Stimulated activated naive B cell treated with anti-CD40 and anti-IgM and Interleukin-4, amounts not matched to agents 10 μg/mL and 1 μg/mL and 100 μg/mL, for 72 hours (primary cell): ENCODE data around the gene KRTAP10-6.
"Not testable (repeated sequence)": the region's sequence is repeated elsewhere in the genome, so short reads cannot be mapped to it uniquely, and the experiment has no call there.

ENCODE experiments used
- ATAC-seq, 2 donors: fragments of 150-1000 bp; cut with Tn5 transposase; replicated peaks; 2 replicates each; pipeline ENCODE4 v1.10.0; 2021; ENCODE audit warnings: moderate library complexity in 1 of 2
- DNase-seq: peaks from one replicate; pipeline ENCODE4 v3.0.0; 2021
- H3K27ac Mint-ChIP-seq: one replicate; pipeline ENCODE4 v1.8.0; 2022; ENCODE audit warnings: mild to moderate bottlenecking, mixed read lengths
- H3K27me3 Mint-ChIP-seq, 2 donors: one replicate each; pipeline ENCODE4 v1.8.0; 2022; ENCODE audit warnings: mixed read lengths in 2 of 2
- H3K36me3 Mint-ChIP-seq, 2 donors: one replicate each; pipeline ENCODE4 v1.8.0; 2022; ENCODE audit warnings: mixed read lengths in 2 of 2, mild to moderate bottlenecking in 1 of 2
- H3K4me1 Mint-ChIP-seq, 2 donors: one replicate each; pipeline ENCODE4 v1.8.0; 2022; ENCODE audit warnings: mixed read lengths in 2 of 2, mild to moderate bottlenecking in 1 of 2
- H3K4me3 Mint-ChIP-seq, 2 donors: one replicate each; pipeline ENCODE4 v1.8.0; 2022; ENCODE audit warnings: mild to moderate bottlenecking in 2 of 2, mixed read lengths in 2 of 2, moderate library complexity in 1 of 2
- H3K9me3 Mint-ChIP-seq, 2 donors: one replicate each; pipeline ENCODE4 v1.8.0; 2022; ENCODE audit warnings: mixed read lengths in 2 of 2, mild to moderate bottlenecking in 1 of 2

Gene KRTAP10-6

DNA sequence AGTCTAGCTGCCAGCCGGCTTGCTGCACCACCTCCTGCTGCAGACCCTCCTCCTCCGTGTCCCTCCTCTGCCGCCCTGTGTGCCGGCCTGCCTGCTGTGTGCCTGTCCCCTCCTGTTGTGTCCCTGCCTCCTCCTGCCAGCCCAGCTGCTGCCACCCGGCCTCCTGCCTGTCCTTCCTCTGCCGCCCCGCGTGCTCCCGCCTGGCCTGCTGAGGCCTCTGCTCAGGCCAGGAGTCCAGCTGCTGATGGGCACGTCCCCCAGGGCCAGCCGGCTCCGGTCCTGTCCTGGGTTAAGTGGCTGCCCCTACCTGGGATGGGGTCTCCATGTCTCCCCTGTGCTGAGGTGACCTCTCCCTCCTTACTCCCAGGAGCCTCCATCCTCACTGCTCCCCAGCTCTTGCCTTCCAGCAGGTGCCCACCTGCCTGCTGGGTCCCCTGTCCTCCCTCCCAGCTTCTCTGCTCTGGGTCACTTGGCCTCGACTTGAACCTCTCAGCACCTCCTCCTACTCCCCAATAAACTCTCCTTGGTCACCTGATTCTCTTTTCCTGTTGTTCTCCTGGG is 20.4 kb upstream of the KRTAP10-6 start:
- Mint-ChIP-seq H3K4me3 (no peak overlapping the region), H3K4me1 (no peaks in the 10 kb centered on the region), H3K27me3 (peaks cover 26 to 27% of the 10 kb centered on the region in 2 donors), H3K9me3 (peaks cover 19 to 26% of the 10 kb centered on the region in 2 donors), H3K36me3 (peaks cover 3 to 8% of the 10 kb centered on the region in 2 donors), H3K27ac (no peak overlapping the region)
- DNase-seq, result no peak
- no peak for ATAC-seq

DNA sequence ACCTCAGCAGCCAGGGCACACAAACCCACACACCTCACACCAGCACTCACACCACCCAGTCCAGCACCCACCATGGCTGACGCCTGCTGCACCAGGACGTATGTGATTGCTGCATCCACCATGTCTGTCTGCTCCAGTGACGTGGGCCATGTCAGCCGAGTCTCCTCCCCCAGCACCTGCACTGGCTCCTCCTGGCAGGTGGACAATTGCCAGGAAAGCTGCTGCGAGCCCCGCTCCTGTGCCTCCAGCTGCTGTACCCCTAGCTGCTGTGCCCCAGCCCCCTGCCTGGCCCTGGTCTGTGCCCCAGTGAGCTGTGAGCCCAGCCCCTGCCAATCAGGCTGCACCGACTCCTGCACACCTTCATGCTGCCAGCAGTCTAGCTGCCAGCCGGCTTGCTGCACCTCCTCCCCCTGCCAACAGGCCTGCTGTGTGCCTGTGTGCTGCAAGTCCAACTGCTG is 19.8 kb upstream of the KRTAP10-6 start, which contains the start of gene KRTAP10-8:
Gene KRTAP10-8, plus strand, starts transcription at position 51 of the 458 bp plus-strand sequence. Its CDS starts 22 bp downstream, at position 73.
- H3K4me1 Mint-ChIP-seq, result no peaks in the 10 kb centered on the region
- peaks cover 19 to 26% of the 10 kb centered on the region in 2 donors for H3K9me3 Mint-ChIP-seq
- peaks cover 3 to 8% of the 10 kb centered on the region in 2 donors for H3K36me3 Mint-ChIP-seq
- ATAC-seq (no peak), DNase-seq (no peak)
- peaks cover 28 to 30% of the 10 kb centered on the region in 2 donors for H3K27me3 Mint-ChIP-seq
- H3K27ac Mint-ChIP-seq, result no peak within 1 kb of the TSS
- no peak within 1 kb of the TSS for H3K4me3 Mint-ChIP-seq

DNA sequence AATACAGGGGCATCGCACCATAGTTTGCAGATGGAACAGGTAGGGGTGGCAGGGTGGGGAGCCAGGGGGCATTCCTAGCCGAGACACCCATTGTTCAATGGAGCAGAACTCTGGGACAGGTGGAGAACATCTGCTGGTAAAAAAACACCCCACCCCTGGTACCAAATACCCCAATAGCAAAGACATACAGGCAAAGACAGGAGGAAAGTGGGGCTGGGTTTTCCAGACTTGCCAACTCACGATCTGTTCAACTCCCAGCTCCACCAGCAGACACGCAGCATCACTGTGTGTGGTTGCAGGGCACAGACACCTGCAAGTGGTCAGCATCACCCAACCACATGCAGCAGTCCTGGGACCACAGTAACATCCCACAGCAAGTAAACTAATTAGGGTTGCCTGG is 19.2 kb upstream of the KRTAP10-6 start:
- Mint-ChIP-seq H3K4me1 (no peaks in the 10 kb centered on the region), H3K9me3 (peaks cover 20 to 26% of the 10 kb centered on the region in 2 donors), H3K36me3 (peaks cover 3 to 8% of the 10 kb centered on the region in 2 donors), H3K4me3 (no peak overlapping the region), H3K27me3 (peaks cover 32% of the 10 kb centered on the region in 2 donors), H3K27ac (no peak overlapping the region)
- ATAC-seq (no peak), DNase-seq (no peak)

DNA sequence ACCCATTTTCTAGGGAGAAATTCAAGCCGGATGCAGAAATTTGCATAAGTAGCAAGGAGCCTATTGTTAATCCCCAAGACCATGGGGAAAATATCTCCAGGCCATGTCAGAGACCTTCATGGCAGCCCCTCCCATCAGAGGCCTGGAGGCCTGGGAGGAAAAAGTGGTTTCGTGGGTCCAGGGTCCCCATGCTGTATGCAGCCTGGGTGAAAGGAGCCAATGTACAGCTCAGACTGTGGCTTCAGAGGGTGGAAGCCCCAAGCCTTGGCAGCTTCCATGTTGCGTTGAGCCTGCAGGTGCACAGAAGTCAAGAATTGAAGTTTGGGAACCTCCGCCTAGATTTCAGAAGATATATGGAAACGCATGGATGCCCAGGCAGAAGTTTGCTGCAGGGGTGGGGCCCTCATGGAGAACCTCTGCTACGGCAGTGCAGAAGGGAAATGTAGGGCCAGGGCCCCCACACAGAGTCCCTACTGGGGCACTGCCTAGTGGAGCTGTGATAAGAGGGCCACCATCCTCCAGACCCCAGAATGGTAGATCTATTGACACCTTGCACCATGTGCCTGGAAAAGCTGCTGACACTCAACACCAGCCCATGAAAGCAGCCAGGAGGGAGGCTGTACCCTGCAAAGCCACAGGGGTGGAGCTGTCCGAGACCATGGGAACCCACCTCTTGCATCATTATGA is 18.0 kb upstream of the KRTAP10-6 start:
- H3K36me3 Mint-ChIP-seq, result not testable (repeated sequence)

DNA sequence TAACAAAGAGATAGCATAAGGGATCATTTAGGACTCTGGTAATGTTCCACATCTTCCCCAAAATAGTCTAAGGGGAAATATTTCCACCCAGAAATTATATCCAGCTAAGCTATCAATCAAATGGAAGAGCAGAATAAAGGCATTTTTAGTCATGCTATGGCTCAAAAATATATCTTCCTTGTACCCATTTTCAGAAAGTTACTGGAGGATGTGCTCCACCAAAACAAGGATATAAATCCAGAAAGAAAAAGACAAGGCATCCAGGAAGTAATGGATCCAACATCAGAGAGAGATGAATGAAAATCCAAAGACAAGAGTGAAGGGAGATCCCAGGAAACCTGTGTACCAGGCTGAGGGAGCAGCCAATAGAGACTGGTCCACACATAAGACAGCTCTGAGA is 16.9 kb upstream of the KRTAP10-6 start:
- H3K9me3 Mint-ChIP-seq, result peaks cover 22 to 26% of the 10 kb centered on the region in 2 donors
- no peak overlapping the region for H3K27ac Mint-ChIP-seq
- H3K4me1 Mint-ChIP-seq, result no peaks in the 10 kb centered on the region
- DNase-seq (no peak), ATAC-seq (no peak)
- peaks cover 36 to 44% of the 10 kb centered on the region in 2 donors for H3K27me3 Mint-ChIP-seq
- H3K4me3 Mint-ChIP-seq, result no peak overlapping the region
- H3K36me3 Mint-ChIP-seq, result peaks cover 3 to 8% of the 10 kb centered on the region in 2 donors

More for the DNA sequence above, 18.0 kb upstream of the KRTAP10-6 start:
- not testable (repeated sequence) for H3K4me1 Mint-ChIP-seq, H3K27ac Mint-ChIP-seq, DNase-seq, ATAC-seq, H3K4me3 Mint-ChIP-seq
- H3K9me3 Mint-ChIP-seq, result peaks cover 22 to 26% of the 10 kb centered on the region in 2 donors
- H3K27me3 Mint-ChIP-seq, result peaks cover 36 to 40% of the 10 kb centered on the region in 2 donors

DNA sequence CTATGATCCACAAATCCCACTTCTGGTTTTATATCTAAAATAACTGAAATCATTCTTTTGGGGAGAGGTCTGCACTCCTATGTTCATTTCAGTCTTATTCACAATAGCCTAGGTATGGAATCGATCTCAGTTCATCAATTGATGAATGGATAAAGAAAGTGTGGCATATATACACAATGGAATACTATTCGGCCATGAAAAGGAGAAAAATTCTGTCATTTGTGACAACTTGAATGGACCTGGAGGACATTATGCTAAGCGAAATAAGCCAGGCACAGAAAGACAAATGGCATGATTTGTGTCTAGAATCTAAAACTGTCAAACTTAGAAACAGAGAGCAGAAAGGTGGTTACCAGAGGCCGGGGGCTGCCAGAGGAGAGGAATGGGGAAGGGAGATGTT is 14.2 kb upstream of the KRTAP10-6 start:
- DNase-seq, result no peak
- Mint-ChIP-seq H3K4me1 (no peaks in the 10 kb centered on the region), H3K4me3 (no peak overlapping the region), H3K27me3 (peaks cover 33 to 53% of the 10 kb centered on the region in 2 donors), H3K27ac (no peak overlapping the region), H3K9me3 (peaks cover 20 to 22% of the 10 kb centered on the region in 2 donors), H3K36me3 (peaks cover 2 to 4% of the 10 kb centered on the region in 2 donors)
- ATAC-seq, result no peak

DNA sequence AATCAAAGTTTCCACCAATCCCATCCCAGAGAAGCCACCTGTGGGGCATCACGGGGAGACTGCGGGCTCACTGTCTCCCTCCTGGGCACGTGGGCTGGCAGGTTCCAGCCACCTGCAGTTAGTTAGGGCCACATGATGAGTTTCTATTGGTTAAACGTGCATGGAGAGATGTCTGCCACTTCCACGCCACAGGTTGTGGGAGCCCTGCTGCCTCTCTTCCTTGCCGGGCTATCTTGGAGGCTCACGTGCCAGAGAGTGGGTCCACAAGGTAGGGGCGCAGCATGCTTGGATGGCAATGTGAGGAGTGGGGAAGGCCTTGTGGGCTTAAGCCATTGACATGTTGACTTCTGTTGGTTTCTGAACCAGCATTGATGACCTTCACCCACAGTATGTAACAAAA is 11.6 kb upstream of the KRTAP10-6 start:
- Mint-ChIP-seq H3K9me3 (peaks cover 3 to 5% of the 10 kb centered on the region in 2 donors), H3K4me3 (no peak overlapping the region), H3K36me3 (no peaks in the 10 kb centered on the region), H3K27me3 (peaks cover 45 to 59% of the 10 kb centered on the region in 2 donors), H3K27ac (no peak overlapping the region), H3K4me1 (no peaks in the 10 kb centered on the region)
- DNase-seq (no peak), ATAC-seq (no peak)

DNA sequence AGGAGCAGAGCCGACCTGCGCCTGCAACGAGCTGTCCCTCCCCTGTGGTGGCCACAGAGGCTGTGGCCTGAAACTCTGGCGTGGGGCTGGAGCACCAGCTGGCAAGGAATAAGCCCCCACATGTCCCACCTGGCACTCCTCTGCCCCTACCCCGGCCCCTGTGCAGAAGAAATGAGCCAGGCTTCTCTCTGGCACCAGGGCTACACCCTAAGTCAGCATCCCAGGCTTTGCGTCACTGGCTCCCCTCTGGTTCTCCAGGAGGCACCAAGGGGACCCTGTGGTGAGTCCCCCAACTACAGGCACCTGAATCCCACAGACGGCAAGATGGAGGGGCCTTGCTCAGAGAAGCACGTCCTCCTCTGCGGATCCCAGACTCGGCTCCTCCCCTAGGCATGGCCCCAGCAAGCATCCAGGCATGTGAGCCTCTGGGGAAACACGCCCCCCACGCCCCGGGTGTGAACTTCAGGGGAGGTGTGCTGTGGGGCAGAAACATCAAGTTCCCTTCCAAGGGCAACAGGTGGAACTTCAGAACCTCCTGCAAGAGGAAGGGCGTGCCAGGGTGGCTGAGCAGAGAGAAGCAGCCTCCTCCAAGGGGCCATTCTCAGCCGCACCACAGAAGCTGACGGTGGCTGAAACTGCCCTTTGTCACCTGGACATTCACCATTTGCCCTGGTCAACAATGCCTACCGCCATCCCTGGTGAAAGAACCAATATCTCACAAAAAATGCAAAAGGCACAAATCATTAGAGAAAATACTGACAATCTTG is 11.0 kb upstream of the KRTAP10-6 start:
- Mint-ChIP-seq H3K27ac (no peak overlapping the region), H3K27me3 (peaks cover 49 to 61% of the 10 kb centered on the region in 2 donors), H3K36me3 (no peaks in the 10 kb centered on the region), H3K4me1 (no peaks in the 10 kb centered on the region), H3K4me3 (no peak overlapping the region), H3K9me3 (peaks cover 4 to 7% of the 10 kb centered on the region in 2 donors)
- DNase-seq (no peak), ATAC-seq (no peak)

DNA sequence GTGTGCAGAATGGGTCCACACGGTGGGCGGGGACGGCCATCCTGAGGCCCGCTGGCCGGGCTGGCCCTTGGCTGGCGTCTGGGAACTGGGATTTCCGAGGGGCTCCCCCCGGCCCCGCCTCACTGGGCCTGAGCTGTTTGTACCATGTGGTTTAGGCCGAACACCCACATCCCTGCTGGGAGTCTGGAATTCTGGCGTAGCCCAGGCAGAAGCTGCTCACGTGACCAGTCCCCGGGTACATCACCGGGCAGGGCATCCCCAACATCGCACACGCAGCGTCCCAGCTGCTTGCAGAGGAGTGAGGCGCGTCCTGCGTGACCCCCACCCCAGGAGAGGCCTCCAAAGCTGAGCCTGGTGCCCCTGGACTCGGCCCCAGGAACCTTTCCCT is 10.2 kb upstream of the KRTAP10-6 start:
- H3K36me3 Mint-ChIP-seq, result no peaks in the 10 kb centered on the region
- H3K27ac Mint-ChIP-seq, result no peak overlapping the region
- H3K4me3 Mint-ChIP-seq, result no peak overlapping the region
- H3K9me3 Mint-ChIP-seq, result peaks cover 6 to 7% of the 10 kb centered on the region in 2 donors
- H3K27me3 Mint-ChIP-seq, result peaks cover 47 to 67% of the 10 kb centered on the region in 2 donors
- ATAC-seq (no peak), DNase-seq (no peak)
- no peaks in the 10 kb centered on the region for H3K4me1 Mint-ChIP-seq

DNA sequence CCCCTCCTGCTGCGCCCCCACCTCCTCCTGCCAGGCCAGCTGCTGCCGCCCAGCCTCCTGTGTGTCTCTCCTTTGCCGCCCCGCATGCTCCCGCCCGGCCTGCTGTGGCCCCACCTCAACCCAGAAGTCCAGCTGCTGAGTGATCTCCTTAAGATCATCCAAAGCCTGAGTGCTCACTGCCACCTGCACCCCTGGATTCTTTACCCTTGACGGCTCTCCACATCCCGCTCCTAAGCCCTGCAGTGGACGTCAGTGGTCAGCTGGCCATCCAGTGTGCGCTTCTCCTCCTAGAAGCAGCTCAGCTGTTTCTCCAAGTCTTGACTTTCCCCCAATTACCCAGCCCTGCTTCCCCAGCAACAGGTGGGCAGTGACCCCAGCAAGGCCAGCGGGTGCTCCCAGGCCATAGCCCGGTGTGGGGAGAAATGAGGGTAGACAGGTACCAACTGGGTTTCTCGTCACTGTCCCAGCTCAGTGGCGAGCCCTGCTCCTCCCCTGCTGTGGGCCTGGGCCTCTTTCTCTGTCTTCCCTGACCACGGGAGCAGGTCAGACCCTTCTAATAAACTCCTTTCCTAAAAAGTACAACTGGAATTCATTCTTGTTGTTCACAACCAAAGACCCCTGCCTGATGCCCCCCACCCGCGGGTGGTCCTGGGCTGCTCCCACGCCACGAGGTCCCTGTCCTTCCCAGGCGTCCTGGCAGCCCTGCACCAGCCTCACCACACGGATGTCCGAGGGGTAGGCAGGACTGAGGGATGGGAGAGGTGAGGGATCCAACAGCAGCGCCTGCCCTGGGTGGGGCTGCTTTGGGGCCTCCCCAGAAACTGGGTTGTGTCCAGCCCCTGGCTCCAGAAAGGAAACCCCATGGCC is 9.5 kb upstream of the KRTAP10-6 start:
- Mint-ChIP-seq H3K27ac (peak overlapping the region; percentile 49), H3K4me1 (no peaks in the 10 kb centered on the region), H3K9me3 (peaks cover 6 to 7% of the 10 kb centered on the region in 2 donors), H3K4me3 (no peak overlapping the region), H3K27me3 (peaks cover 45 to 63% of the 10 kb centered on the region in 2 donors), H3K36me3 (no peaks in the 10 kb centered on the region)
- no peak for ATAC-seq
- no peak for DNase-seq

DNA sequence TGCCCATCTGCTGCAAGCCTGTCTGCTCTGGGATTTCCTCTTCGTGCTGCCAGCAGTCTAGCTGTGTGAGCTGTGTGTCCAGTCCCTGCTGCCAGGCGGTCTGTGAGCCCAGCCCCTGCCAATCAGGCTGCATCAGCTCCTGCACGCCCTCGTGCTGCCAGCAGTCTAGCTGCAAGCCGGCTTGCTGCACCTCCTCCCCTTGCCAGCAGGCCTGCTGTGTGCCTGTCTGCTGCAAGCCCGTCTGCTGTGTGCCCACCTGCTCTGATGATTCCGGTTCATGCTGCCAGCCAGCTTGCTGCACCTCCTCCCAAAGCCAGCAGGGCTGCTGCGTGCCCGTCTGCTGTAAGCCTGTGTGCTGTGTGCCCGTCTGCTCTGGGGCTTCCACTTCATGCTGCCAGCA is 8.8 kb upstream of the KRTAP10-6 start:
- not testable (repeated sequence) for H3K4me3 Mint-ChIP-seq, ATAC-seq, H3K4me1 Mint-ChIP-seq, DNase-seq, H3K27ac Mint-ChIP-seq, H3K9me3 Mint-ChIP-seq, H3K36me3 Mint-ChIP-seq
- peaks cover 42 to 56% of the 10 kb centered on the region in 2 donors for H3K27me3 Mint-ChIP-seq

DNA sequence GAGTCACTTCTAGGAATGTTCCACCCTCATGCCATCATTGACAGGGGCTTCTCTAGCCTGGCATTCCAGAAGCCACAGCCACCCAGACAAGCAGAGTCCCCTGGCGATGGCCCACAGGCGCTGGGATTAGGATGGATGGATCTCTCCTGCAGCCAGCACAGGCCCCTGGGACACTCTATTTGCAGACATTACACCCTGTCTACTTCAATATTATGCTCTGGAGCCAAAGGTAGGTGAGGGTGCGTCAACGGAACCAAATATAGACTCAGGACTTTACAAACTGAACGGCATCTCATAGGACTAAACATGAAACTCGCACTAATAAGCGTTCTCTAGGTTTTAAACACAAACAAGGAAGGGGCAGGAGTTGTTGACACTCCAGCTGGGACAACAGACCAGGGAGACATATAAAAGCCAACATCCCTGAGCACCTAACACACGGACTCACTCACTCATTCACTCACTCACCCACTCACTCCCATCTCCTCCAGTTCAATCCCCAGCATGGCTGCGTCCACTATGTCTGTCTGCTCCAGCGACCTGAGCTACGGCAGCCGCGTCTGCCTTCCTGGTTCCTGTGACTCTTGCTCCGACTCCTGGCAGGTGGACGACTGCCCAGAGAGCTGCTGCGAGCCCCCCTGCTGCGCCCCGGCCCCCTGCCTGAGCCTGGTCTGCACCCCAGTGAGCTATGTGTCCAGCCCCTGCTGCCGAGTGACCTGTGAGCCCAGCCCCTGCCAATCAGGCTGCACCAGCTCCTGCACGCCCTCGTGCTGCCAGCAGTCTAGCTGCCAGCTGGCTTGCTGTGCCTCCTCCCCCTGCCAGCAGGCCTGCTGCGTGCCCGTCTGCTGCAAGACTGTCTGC is 8.0 kb upstream of the KRTAP10-6 start, which contains the start of gene KRTAP10-7:
Gene KRTAP10-7, plus strand, starts transcription at position 480 of the 861 bp plus-strand sequence. Its CDS starts 25 bp downstream, at position 505.
- peaks cover 37 to 48% of the 10 kb centered on the region in 2 donors for H3K27me3 Mint-ChIP-seq
- DNase-seq, result not testable (repeated sequence)

More for the DNA sequence above, 8.0 kb upstream of the KRTAP10-6 start, which contains the start of gene KRTAP10-7:
- ATAC-seq, H3K27ac Mint-ChIP-seq, H3K4me3 Mint-ChIP-seq, H3K9me3 Mint-ChIP-seq, H3K4me1 Mint-ChIP-seq, H3K36me3 Mint-ChIP-seq: not testable (repeated sequence)
